ENCODE measurements around the gene NPFFR1.

DNA sequence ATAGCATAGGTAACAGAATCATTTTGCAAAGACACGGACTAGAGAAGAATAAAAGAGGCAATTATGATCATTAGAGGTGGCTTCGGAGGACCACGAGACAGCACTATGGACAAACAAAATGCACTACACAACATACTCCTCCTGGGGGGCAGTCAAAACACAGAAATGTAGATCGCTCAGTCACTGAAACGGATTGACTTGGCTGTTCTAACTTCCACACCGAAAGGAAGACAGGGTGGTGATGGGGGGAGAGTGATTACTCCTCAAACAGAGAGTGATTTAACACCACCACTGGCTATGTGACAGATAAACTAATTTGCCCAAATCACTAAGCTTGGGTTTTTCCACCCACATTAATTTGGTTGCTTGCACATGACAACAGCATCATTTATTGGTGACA is 36.4 kb downstream of the NPFFR1 start:
- TF ChIP-seq POLR2A (IDR thresholded peaks at IDR 0.05), result no peak
- TF ChIP-seq, protein P1, sequence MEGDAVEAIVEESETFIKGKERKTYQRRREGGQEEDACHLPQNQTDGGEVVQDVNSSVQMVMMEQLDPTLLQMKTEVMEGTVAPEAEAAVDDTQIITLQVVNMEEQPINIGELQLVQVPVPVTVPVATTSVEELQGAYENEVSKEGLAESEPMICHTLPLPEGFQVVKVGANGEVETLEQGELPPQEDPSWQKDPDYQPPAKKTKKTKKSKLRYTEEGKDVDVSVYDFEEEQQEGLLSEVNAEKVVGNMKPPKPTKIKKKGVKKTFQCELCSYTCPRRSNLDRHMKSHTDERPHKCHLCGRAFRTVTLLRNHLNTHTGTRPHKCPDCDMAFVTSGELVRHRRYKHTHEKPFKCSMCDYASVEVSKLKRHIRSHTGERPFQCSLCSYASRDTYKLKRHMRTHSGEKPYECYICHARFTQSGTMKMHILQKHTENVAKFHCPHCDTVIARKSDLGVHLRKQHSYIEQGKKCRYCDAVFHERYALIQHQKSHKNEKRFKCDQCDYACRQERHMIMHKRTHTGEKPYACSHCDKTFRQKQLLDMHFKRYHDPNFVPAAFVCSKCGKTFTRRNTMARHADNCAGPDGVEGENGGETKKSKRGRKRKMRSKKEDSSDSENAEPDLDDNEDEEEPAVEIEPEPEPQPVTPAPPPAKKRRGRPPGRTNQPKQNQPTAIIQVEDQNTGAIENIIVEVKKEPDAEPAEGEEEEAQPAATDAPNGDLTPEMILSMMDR (IDR thresholded peaks at IDR 0.05 in 8 of 11, conservative IDR thresholded peaks at IDR 0.05 in 3 of 11), result no peak
